Activated CD4-positive, alpha-beta T cell treated with anti-CD3 and anti-CD28 coated beads, Interleukin-2, amount 50 U/mL, for 48 hours (primary cell): ENCODE results near the gene KLHDC4.
"Not testable (repeated sequence)": the region's sequence is repeated elsewhere in the genome, so short reads cannot be mapped to it uniquely, and the experiment has no call there.

Source experiments
- DNase-seq, 2 experiments: peaks; one replicate each; pipeline ENCODE4 v3.0.0-alpha.2; 2020

KLHDC4 gene

GRCh38 chr16:87765776-87766484, at the start of gene KLHDC4:
Gene KLHDC4, minus strand, starts transcription at chr16:87765986. Its CDS starts 96 bp downstream, at chr16:87765890.
- DNase-seq = peak; percentile 91 to 92

GRCh38 chr16:87815567-87815966, 49.8 kb upstream of the KLHDC4 start:
- DNase-seq = no peak

GRCh38 chr16:87812200-87812656, 46.4 kb upstream of the KLHDC4 start:
- DNase-seq = no peak

GRCh38 chr16:87811454-87811853, 45.7 kb upstream of the KLHDC4 start:
- not testable (repeated sequence) for DNase-seq

- DNase-seq = no peak
These were observed 43.5 kb upstream of the KLHDC4 start for GRCh38 chr16:87809150-87809902.

GRCh38 chr16:87808108-87808507, 42.3 kb upstream of the KLHDC4 start:
- no peak for DNase-seq

GRCh38 chr16:87806641-87807546, 41.1 kb upstream of the KLHDC4 start:
- peak; percentile 58 to 66 for DNase-seq

GRCh38 chr16:87806261-87806640, 40.5 kb upstream of the KLHDC4 start:
- DNase-seq = peak; percentile 45 to 47

- no peak for DNase-seq
These were observed 37.6 kb upstream of the KLHDC4 start for GRCh38 chr16:87803385-87803784.

GRCh38 chr16:87802670-87803069, 36.9 kb upstream of the KLHDC4 start:
- no peak for DNase-seq

- DNase-seq = no peak
These were observed 36.0 kb upstream of the KLHDC4 start for GRCh38 chr16:87801679-87802259.

- DNase-seq = no peak
These were observed 34.7 kb upstream of the KLHDC4 start for GRCh38 chr16:87800497-87800896.

- DNase-seq = no peak
These were observed 29.6 kb upstream of the KLHDC4 start for GRCh38 chr16:87795336-87795735.

GRCh38 chr16:87794485-87795078, 28.8 kb upstream of the KLHDC4 start:
- no peak for DNase-seq

- no peak for DNase-seq
These were observed 26.4 kb upstream of the KLHDC4 start for GRCh38 chr16:87792205-87792565.

- DNase-seq = no peak
These were observed 25.8 kb upstream of the KLHDC4 start for GRCh38 chr16:87791295-87792204.

GRCh38 chr16:87790292-87791100, 24.7 kb upstream of the KLHDC4 start:
- no peak for DNase-seq

GRCh38 chr16:87789437-87790291, 23.9 kb upstream of the KLHDC4 start:
- DNase-seq = no peak

- DNase-seq = not testable (repeated sequence)
These were observed 23.1 kb upstream of the KLHDC4 start for GRCh38 chr16:87788730-87789436.
